SJSA1 (cell line): Measurements from ENCODE around the gene CSN1S1. TPM values are rescaled to one million over a fixed set of nuclear protein-coding genes. Genes with fewer than 3 reads are reported as not detected.

Experiments used
- DNase-seq, 2 experiments: peaks; one replicate each; pipeline ENCODE4 v3.0.0-alpha.2; 2015 to 2020; ENCODE audit warnings: low spot score in 2 of 2, low read depth in 1 of 2
- H3K27ac ChIP-seq: fragments of 250-450 bp; sonication (Bioruptor Pico); 2 replicates; pipeline ENCODE4 v1.5.1; 2020; ENCODE audit warnings: mild to moderate bottlenecking, moderate library complexity
- H3K27me3 ChIP-seq: fragments of 250-450 bp; sonication (Bioruptor Pico); replicated peaks from 2 replicates; pipeline ENCODE4 v1.5.1; 2020; ENCODE audit warnings: mild to moderate bottlenecking, moderate library complexity
- H3K36me3 ChIP-seq: fragments of 250-450 bp; sonication (Bioruptor Pico); 2 replicates; pipeline ENCODE4 v1.5.1; 2020; ENCODE audit warnings: mild to moderate bottlenecking
- H3K4me1 ChIP-seq: fragments of 250-450 bp; sonication (Bioruptor Pico); replicated peaks from 2 replicates; pipeline ENCODE4 v1.6.1; 2021; ENCODE audit warnings: mild to moderate bottlenecking
- H3K4me3 ChIP-seq: fragments of 250-450 bp; sonication (Bioruptor Pico); 2 replicates; pipeline ENCODE4 v1.5.1; 2020; ENCODE audit warnings: mild to moderate bottlenecking
- H3K9me3 ChIP-seq: fragments of 250-450 bp; sonication (Bioruptor Pico); replicated peaks from 2 replicates; pipeline ENCODE4 v1.5.1; 2020; ENCODE audit warnings: mild to moderate bottlenecking
- total RNA-seq: library from RNA; depleted of rRNA; stranded (reverse); fragments of >200 nt; shearing (Covaris generic); gene quantifications from 2 replicates; pipeline ENCODE4 v1.2.3, GENCODE V29; 2014; rRNA removed

CSN1S1 gene
- total RNA-seq, 1 experiment from 2014 or later: not detected

GRCh38 chr4:69951602-69952001, 20.7 kb downstream of the CSN1S1 start:
- Histone ChIP-seq H3K27me3 (no peaks in the 10 kb centered on the region), H3K27ac (no peak overlapping the region), H3K4me1 (no peaks in the 10 kb centered on the region), H3K36me3 (no peaks in the 10 kb centered on the region), H3K9me3 (no peaks in the 10 kb centered on the region), H3K4me3 (no peak overlapping the region)
- no peak for DNase-seq

GRCh38 chr4:69957209-69957608, 26.3 kb downstream of the CSN1S1 start:
- Histone ChIP-seq H3K9me3 (no peaks in the 10 kb centered on the region), H3K36me3 (no peaks in the 10 kb centered on the region), H3K27me3 (no peaks in the 10 kb centered on the region), H3K4me1 (no peaks in the 10 kb centered on the region), H3K27ac (no peak overlapping the region), H3K4me3 (no peak overlapping the region)
- no peak for DNase-seq

GRCh38 chr4:69965628-69966027, 34.8 kb downstream of the CSN1S1 start, which contains the start of gene CSN2:
TSS of gene CSN2 (minus strand) at chr4:69965728. CDS start at chr4:69960995, 4,733 bp downstream.
- Histone ChIP-seq H3K9me3 (no peaks in the 10 kb centered on the region), H3K36me3 (no peaks in the 10 kb centered on the region), H3K4me3 (no peak within 1 kb of the TSS), H3K27me3 (no peaks in the 10 kb centered on the region), H3K27ac (no peak within 1 kb of the TSS), H3K4me1 (no peaks in the 10 kb centered on the region)
- no peak for DNase-seq

GRCh38 chr4:69970071-69970470, 39.2 kb downstream of the CSN1S1 start:
- Histone ChIP-seq H3K27ac (no peak overlapping the region), H3K4me3 (no peak overlapping the region), H3K9me3 (no peaks in the 10 kb centered on the region), H3K4me1 (no peaks in the 10 kb centered on the region), H3K36me3 (no peaks in the 10 kb centered on the region), H3K27me3 (no peaks in the 10 kb centered on the region)
- DNase-seq: no peak

- no peak for DNase-seq
- no peak overlapping the region for H3K27ac ChIP-seq
- peaks cover 9% of the 10 kb centered on the region; the same call in 1 of the 2 replicates for H3K27me3 ChIP-seq
Observed at GRCh38 chr4:69974631-69975030, 43.8 kb downstream of the CSN1S1 start.

GRCh38 chr4:69977582-69977981, 46.7 kb downstream of the CSN1S1 start:
- Histone ChIP-seq H3K4me1 (no peaks in the 10 kb centered on the region), H3K9me3 (no peaks in the 10 kb centered on the region), H3K4me3 (no peak overlapping the region), H3K36me3 (no peaks in the 10 kb centered on the region), H3K27ac (no peak overlapping the region), H3K27me3 (peaks cover 9% of the 10 kb centered on the region; the same call in 1 of the 2 replicates)
- DNase-seq: no peak

More at GRCh38 chr4:69974631-69975030, 43.8 kb downstream of the CSN1S1 start:
- Histone ChIP-seq H3K9me3 (no peaks in the 10 kb centered on the region), H3K36me3 (no peaks in the 10 kb centered on the region), H3K4me3 (no peak overlapping the region), H3K4me1 (no peaks in the 10 kb centered on the region)

GRCh38 chr4:69984030-69984443, 53.2 kb downstream of the CSN1S1 start:
- Histone ChIP-seq H3K9me3 (no peaks in the 10 kb centered on the region), H3K36me3 (no peaks in the 10 kb centered on the region), H3K27me3 (no peaks in the 10 kb centered on the region), H3K4me1 (no peaks in the 10 kb centered on the region), H3K4me3 (no peak overlapping the region), H3K27ac (no peak overlapping the region)
- no peak for DNase-seq

- H3K27ac ChIP-seq: no peak overlapping the region
- no peaks in the 10 kb centered on the region for H3K4me1 ChIP-seq
- H3K36me3 ChIP-seq: no peaks in the 10 kb centered on the region
- H3K27me3 ChIP-seq: no peaks in the 10 kb centered on the region
- no peak overlapping the region for H3K4me3 ChIP-seq
- no peaks in the 10 kb centered on the region for H3K9me3 ChIP-seq
- DNase-seq: no peak
Observed at GRCh38 chr4:69986663-69987062, 55.8 kb downstream of the CSN1S1 start.

GRCh38 chr4:69991016-69991415, 60.1 kb downstream of the CSN1S1 start:
- Histone ChIP-seq H3K4me3 (no peak overlapping the region), H3K4me1 (no peaks in the 10 kb centered on the region), H3K9me3 (no peaks in the 10 kb centered on the region), H3K36me3 (no peaks in the 10 kb centered on the region), H3K27ac (no peak overlapping the region), H3K27me3 (no peaks in the 10 kb centered on the region)
- DNase-seq: no peak

GRCh38 chr4:69994782-69995181, 63.9 kb downstream of the CSN1S1 start:
- no peaks in the 10 kb centered on the region for H3K4me1 ChIP-seq
- no peaks in the 10 kb centered on the region for H3K27me3 ChIP-seq
- no peaks in the 10 kb centered on the region for H3K9me3 ChIP-seq
- H3K4me3 ChIP-seq: no peak overlapping the region
- H3K36me3 ChIP-seq: no peaks in the 10 kb centered on the region
- no peak overlapping the region for H3K27ac ChIP-seq
- DNase-seq: no peak

GRCh38 chr4:69995526-69996016, 64.7 kb downstream of the CSN1S1 start, which contains the start of gene STATH:
TSS of gene STATH (plus strand) at chr4:69995966. CDS start at chr4:69998438, 2,472 bp downstream.
- DNase-seq: no peak
- Histone ChIP-seq H3K27me3 (no peaks in the 10 kb centered on the region), H3K4me3 (no peak within 1 kb of the TSS), H3K27ac (no peak within 1 kb of the TSS), H3K36me3 (no peaks in the 10 kb centered on the region), H3K4me1 (no peaks in the 10 kb centered on the region), H3K9me3 (no peaks in the 10 kb centered on the region)

Other genes with a start within 250 kb of the CSN1S1 start
- gene SULT1B1, start 170.4 kb upstream of the CSN1S1 start, total RNA-seq: not detected in 2 replicates
- not detected in 2 replicates for gene SULT1E1, start 70.9 kb upstream of the CSN1S1 start, total RNA-seq
- gene CSN2, start 34.7 kb downstream of the CSN1S1 start, total RNA-seq: not detected in 2 replicates
- gene STATH, start 64.9 kb downstream of the CSN1S1 start, total RNA-seq: not detected in 2 replicates
- gene HTN3, start 97.4 kb downstream of the CSN1S1 start, total RNA-seq: not detected in 2 replicates
- gene HTN1, start 119.4 kb downstream of the CSN1S1 start, total RNA-seq: not detected in 2 replicates
- not detected in 2 replicates for gene PRR27, start 223.2 kb downstream of the CSN1S1 start, total RNA-seq